AG09309 (cell line): Measurements from ENCODE around the gene SLC4A4.

Experiments
- DNase-seq: peaks from one replicate; pipeline ENCODE4 v3.0.0-alpha.2; 2010; ENCODE audit warnings: low read depth
- H3K4me3 ChIP-seq: 2 replicates; pipeline ENCODE4 v1.5.1; 2011; ENCODE audit warnings: mild to moderate bottlenecking, low read depth, low read length, moderate library complexity; ENCODE audit not compliant: control insufficient read depth
- TF ChIP-seq, protein P1 (sequence below): IDR thresholded peaks from 2 replicates; pipeline ENCODE4 v1.5.1; 2011; ENCODE audit warnings: mild to moderate bottlenecking, low read depth, low read length, inconsistent platforms; ENCODE audit not compliant: insufficient read depth, control insufficient read depth; ENCODE audit errors: missing control alignments

Gene SLC4A4

DNA sequence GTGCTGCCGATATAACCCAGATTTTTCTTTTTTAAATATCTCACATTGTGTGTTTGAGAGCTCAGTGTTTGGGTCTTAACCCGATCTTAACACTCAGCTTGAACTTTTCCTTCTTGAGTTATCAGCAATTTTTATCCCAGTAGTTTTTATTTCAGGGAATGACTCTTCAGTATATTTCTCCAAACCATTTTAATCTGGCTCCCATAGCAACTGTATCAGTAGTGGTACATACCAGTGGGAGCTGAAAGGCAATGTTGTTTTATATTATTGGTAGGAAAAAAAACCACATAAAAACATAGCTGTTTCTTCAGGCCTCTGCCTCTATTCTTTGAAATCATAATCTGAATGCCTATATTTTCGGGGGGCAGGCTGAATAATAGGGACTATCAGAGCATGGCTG lies 111.1 kb downstream of the SLC4A4 start:
- TF ChIP-seq, protein P1, sequence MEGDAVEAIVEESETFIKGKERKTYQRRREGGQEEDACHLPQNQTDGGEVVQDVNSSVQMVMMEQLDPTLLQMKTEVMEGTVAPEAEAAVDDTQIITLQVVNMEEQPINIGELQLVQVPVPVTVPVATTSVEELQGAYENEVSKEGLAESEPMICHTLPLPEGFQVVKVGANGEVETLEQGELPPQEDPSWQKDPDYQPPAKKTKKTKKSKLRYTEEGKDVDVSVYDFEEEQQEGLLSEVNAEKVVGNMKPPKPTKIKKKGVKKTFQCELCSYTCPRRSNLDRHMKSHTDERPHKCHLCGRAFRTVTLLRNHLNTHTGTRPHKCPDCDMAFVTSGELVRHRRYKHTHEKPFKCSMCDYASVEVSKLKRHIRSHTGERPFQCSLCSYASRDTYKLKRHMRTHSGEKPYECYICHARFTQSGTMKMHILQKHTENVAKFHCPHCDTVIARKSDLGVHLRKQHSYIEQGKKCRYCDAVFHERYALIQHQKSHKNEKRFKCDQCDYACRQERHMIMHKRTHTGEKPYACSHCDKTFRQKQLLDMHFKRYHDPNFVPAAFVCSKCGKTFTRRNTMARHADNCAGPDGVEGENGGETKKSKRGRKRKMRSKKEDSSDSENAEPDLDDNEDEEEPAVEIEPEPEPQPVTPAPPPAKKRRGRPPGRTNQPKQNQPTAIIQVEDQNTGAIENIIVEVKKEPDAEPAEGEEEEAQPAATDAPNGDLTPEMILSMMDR: no peak
- DNase-seq: no peak
- H3K4me3 ChIP-seq: no peak overlapping the region

DNA sequence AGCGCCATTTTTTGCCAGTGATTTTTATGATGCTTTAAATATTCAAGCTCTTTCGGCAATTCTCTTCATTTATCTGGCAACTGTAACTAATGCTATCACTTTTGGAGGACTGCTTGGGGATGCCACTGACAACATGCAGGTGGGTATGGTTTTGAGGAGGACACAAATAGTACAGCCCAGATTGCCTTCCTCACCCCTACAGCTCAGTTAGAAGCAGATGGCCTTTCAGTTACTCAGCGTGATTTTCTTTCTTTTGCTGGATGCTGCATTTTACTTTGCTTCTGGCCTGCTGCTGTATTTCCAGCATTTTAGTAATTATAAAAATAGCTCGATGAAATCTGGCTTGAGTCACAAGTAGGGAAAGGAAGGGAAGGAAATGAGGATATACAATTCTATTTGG lies 114.7 kb downstream of the SLC4A4 start:
- no peak for DNase-seq

DNA sequence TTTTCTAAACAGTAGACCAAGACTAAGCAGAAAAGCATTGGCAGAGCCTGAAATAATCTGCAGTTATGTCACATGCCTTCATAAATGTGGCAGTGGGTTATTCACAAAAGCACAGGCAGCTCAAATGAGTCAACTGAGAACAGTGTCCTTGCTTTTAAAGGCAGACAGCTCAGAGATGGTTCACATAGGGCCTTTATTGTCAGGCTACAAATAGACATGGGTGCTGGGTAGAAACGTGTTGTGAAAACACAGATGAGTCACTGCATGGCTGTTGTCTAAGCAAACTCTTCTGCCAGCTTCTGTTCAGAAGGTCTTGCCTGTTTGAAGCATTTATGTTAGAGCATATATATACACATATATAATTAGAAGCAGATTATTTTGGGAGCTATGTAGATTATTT lies 118.0 kb downstream of the SLC4A4 start:
- TF ChIP-seq, protein P1: no peak
- H3K4me3 ChIP-seq: no peak overlapping the region
- peak; percentile 85 for DNase-seq

More for the DNA sequence above, 114.7 kb downstream of the SLC4A4 start:
- TF ChIP-seq, protein P1: no peak
- no peak overlapping the region for H3K4me3 ChIP-seq

DNA sequence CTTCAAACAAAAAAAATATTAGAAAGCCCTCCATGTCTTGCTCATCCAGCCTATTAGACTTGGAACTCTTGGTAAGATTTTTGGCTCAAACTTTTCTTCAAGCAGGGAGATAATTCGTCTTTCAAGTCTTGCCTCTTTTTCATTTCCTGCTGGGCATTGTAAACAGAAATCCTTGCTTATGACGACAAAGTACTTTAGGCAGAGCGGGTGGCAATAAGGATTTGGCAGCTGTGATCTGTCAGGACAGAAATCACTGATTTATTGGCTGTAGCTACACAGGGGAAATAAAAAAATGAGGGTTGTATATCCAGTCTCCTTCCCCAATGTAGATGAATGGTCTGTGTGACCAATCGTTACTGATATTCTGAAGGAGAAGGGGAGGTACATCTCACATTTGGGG lies 121.6 kb downstream of the SLC4A4 start:
- DNase-seq: no peak
- TF ChIP-seq, protein P1: no peak

DNA sequence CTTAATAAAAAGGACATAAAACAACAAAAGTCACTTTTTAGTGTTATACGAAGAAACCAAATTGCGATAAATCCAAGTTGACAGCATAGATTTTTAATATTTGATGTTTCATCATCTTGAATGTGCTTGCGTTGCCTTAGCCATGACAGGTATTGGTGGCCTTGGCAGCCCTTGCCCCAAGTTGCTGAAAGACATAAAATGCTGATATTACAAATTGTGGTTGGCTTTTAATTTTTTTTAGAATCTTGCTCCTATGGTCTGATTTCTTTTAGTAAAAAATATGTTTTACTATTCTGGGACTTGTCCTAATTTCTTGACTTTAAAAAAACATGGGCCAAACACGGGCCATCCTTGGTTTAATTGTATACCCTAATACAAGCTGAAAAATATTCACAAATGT lies 122.6 kb downstream of the SLC4A4 start:
- TF ChIP-seq, protein P1: no peak
- no peak for DNase-seq
- H3K4me3 ChIP-seq: no peak overlapping the region

More for the DNA sequence above, 121.6 kb downstream of the SLC4A4 start:
- no peak overlapping the region for H3K4me3 ChIP-seq

DNA sequence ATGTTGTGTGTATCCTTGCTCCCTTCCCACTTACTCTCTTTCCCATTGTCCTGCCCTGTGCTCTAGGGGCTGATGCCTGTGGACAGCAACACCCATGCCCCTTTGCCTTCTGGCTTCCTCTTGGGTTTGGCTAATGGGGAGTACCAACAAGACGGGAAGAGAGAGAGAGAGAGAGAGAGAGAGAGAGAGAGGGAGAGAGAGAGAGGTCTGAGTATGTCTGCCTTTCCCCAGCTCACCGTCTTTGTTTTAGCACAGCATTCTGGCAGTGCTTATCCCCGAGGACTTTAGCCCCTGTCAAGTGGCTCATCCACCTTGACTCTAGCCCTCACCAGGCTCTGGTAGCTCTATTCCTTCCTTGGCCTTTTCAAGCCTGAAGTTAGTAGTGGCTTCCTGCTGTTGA lies 128.0 kb downstream of the SLC4A4 start:
- no peak for DNase-seq
- TF ChIP-seq, protein P1: no peak

More for the DNA sequence above, 128.0 kb downstream of the SLC4A4 start:
- H3K4me3 ChIP-seq: no peak overlapping the region
